GM12892 (cell line): Measurements from ENCODE around the gene FBXO39.

Experiments used
- DNase-seq: peaks from one replicate; pipeline ENCODE4 v3.0.0; 2011; ENCODE audit not compliant: insufficient read length
- FAIRE-seq: peaks from 2 replicates; lab custom pipeline; 2011; peaks lifted over from hg19 to GRCh38; lab: Jason Lieb, UNC
- POLR2A ChIP-seq: IDR thresholded peaks from 2 replicates; pipeline ENCODE4 v1.6.1; 2011; ENCODE audit warnings: low read depth, low read length, control low read depth
- POLR2AphosphoS5 ChIP-seq: IDR thresholded peaks from 2 replicates; pipeline ENCODE4 v1.6.1; 2011; ENCODE audit warnings: low read depth, low read length, control low read depth
- TAF1 ChIP-seq: IDR thresholded peaks from 2 replicates; pipeline ENCODE4 v1.6.1; 2011; ENCODE audit warnings: low read depth, mild to moderate bottlenecking, control low read depth, low read length, borderline replicate concordance

Gene FBXO39

GRCh38 chr17:6830383-6830986, 54.5 kb downstream of the FBXO39 start:
- DNase-seq (no peak), FAIRE-seq (no peak)
- no peak for TF ChIP-seq POLR2A
- no peak for TF ChIP-seq POLR2AphosphoS5
- TF ChIP-seq TAF1, result no peak

- TF ChIP-seq POLR2AphosphoS5 (no peak), POLR2A (no peak), TAF1 (no peak)
- peak; percentile 41 for DNase-seq
- peak; percentile 88 for FAIRE-seq
Measured at GRCh38 chr17:6831661-6832263, 55.7 kb downstream of the FBXO39 start, which contains the start of gene TEKT1. Gene TEKT1 (minus strand): TSS chr17:6831729. CDS start chr17:6830376, 1,353 bp downstream.
